Vagina (tissue), 2 donors: ENCODE results near the gene MUS81.

Experiments
- POLR2A ChIP-seq, 2 donors: fragments of 450-650 bp; IDR thresholded peaks; one replicate each; pipeline ENCODE4 v1.6.1; 2017; ENCODE audit warnings: antibody characterized with exemption in 2 of 2, mild to moderate bottlenecking in 2 of 2, moderate library complexity in 2 of 2
- POLR2AphosphoS5 ChIP-seq, 2 donors: sonication (generic); formaldehyde crosslinking; IDR thresholded peaks; one replicate each; pipeline ENCODE4 v1.9.0; 2017; ENCODE audit warnings: antibody characterized with exemption in 2 of 2, mild to moderate bottlenecking in 2 of 2, low read depth in 1 of 2; ENCODE audit not compliant: insufficient read depth in 1 of 2
- TF ChIP-seq, protein P1 (sequence below), 3 experiments: fragments of 450-650 bp in 2 of 3; fragments of 200-600 bp in 1 of 3; sonication (generic) in 1 of 3; IDR thresholded peaks; one replicate each; pipeline ENCODE4 v1.5.1; 2017 to 2019; ENCODE audit warnings: antibody characterized with exemption in 3 of 3, mild to moderate bottlenecking in 2 of 3, moderate library complexity in 2 of 3

- TF ChIP-seq POLR2A (IDR thresholded peaks at IDR 0.05) (no peak), POLR2AphosphoS5 (IDR thresholded peaks at IDR 0.05; ENCODE audit: insufficient read depth in 1 of 2, low read depth in 1 of 2) (no peak)
- TF ChIP-seq, protein P1, sequence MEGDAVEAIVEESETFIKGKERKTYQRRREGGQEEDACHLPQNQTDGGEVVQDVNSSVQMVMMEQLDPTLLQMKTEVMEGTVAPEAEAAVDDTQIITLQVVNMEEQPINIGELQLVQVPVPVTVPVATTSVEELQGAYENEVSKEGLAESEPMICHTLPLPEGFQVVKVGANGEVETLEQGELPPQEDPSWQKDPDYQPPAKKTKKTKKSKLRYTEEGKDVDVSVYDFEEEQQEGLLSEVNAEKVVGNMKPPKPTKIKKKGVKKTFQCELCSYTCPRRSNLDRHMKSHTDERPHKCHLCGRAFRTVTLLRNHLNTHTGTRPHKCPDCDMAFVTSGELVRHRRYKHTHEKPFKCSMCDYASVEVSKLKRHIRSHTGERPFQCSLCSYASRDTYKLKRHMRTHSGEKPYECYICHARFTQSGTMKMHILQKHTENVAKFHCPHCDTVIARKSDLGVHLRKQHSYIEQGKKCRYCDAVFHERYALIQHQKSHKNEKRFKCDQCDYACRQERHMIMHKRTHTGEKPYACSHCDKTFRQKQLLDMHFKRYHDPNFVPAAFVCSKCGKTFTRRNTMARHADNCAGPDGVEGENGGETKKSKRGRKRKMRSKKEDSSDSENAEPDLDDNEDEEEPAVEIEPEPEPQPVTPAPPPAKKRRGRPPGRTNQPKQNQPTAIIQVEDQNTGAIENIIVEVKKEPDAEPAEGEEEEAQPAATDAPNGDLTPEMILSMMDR (IDR thresholded peaks at IDR 0.05) = no peak
Measured at GRCh38 chr11:65867284-65868071, 7.2 kb downstream of the MUS81 start.
